ENCODE measurements around the gene ORM2. TPM values are rescaled to one million over a fixed set of nuclear protein-coding genes. Genes with fewer than 3 reads are reported as not detected.
"Not testable (repeated sequence)": the region's sequence is repeated elsewhere in the genome, so short reads cannot be mapped to it uniquely, and the experiment has no call there.

ORM2 gene
- total and polyA plus RNA-seq, 9 donors, result 0.52 to 2.6 (median 0.82) TPM; not detected in 6

DNA sequence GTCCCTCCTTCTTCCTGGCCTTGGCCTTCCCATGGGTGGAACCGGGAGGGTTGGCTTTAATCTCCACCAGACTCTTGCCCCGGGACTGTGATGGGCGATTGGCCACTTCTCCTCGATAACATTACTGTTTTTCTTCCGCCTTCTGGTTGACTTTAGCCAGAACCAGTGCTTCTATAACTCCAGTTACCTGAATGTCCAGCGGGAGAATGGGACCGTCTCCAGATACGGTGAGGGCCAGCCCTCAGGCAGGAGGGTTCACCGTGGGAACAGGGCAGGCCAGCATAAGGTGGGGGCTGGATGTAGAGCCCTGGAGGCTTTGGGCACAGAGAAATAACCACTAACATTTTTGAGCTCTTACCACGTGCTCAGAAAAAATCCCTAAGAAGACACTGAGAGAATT is 967 bp downstream of the ORM2 start:
- no peak overlapping the region for H3K27ac ChIP-seq
- no peak overlapping the region for H3K4me3 ChIP-seq
- no peak for DNase-seq
- H3K9me3 ChIP-seq, result no peaks in the 10 kb centered on the region
- TF ChIP-seq EP300 (IDR thresholded peaks at IDR 0.05) (no peak), POLR2A (IDR thresholded peaks at IDR 0.05) (no peak)
- TF ChIP-seq, protein P1, sequence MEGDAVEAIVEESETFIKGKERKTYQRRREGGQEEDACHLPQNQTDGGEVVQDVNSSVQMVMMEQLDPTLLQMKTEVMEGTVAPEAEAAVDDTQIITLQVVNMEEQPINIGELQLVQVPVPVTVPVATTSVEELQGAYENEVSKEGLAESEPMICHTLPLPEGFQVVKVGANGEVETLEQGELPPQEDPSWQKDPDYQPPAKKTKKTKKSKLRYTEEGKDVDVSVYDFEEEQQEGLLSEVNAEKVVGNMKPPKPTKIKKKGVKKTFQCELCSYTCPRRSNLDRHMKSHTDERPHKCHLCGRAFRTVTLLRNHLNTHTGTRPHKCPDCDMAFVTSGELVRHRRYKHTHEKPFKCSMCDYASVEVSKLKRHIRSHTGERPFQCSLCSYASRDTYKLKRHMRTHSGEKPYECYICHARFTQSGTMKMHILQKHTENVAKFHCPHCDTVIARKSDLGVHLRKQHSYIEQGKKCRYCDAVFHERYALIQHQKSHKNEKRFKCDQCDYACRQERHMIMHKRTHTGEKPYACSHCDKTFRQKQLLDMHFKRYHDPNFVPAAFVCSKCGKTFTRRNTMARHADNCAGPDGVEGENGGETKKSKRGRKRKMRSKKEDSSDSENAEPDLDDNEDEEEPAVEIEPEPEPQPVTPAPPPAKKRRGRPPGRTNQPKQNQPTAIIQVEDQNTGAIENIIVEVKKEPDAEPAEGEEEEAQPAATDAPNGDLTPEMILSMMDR (IDR thresholded peaks at IDR 0.05), result no peak
- H3K4me1 ChIP-seq (ENCODE audit: insufficient read depth), result peaks cover 2% of the 10 kb centered on the region
- H3K27me3 ChIP-seq, result no peaks in the 10 kb centered on the region
- WGBS, 3 donors, result 21 to 39% (median 28%) methylated on average over 10 of the region's 10 CpGs
- intact Hi-C loops (cut with DNase I), result no loop called here
- H3K36me3 ChIP-seq, result no peaks in the 10 kb centered on the region

DNA sequence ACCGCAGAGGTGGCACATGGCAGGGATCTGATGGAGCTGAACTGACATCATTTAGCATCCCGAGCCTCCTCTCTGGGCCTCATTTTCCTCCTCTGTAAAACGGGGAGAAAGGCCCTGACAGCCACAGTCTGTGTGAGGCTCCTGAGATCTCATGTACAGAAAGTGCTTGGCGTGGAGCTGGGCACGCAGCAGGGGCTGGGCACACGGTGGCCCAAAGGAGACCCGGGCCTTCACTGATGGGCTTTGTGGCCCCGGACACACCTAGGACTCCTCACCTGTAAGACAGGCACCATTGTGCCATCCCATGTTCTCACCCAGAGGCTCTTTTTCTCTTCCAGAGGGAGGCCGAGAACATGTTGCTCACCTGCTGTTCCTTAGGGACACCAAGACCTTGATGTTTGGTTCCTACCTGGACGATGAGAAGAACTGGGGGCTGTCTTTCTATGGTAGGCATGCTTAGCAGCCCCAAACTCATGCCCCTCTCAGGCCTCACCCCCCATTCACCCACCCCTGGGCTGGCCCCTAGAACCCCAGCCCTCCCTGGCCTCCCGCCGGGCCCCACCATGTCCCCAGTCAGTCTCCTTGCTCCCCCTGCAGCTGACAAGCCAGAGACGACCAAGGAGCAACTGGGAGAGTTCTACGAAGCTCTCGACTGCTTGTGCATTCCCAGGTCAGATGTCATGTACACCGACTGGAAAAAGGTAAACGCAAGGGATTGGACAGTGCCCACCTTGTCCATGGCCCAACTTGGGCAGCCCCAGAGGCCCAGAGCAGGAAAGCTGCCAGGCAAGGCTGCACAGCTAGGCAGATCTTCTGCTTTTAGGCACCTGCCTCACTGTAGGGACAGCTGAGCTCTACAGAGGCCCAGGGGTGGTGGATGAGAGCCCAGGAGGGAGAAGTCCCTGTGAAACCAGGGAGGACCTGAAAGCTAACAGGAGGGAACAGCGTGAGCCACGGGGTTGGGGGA is 1.8 kb downstream of the ORM2 start:
- H3K4me3 ChIP-seq; H3K27me3 ChIP-seq; intact Hi-C loops (cut with DNase I); H3K27ac ChIP-seq; H3K9me3 ChIP-seq; H3K36me3 ChIP-seq; H3K4me1 ChIP-seq (ENCODE audit: insufficient read depth); DNase-seq: not testable (repeated sequence)
- 58 to 60% (median 59%) methylated on average over 15 to 17 of the region's 19 CpGs for WGBS, 3 donors

DNA sequence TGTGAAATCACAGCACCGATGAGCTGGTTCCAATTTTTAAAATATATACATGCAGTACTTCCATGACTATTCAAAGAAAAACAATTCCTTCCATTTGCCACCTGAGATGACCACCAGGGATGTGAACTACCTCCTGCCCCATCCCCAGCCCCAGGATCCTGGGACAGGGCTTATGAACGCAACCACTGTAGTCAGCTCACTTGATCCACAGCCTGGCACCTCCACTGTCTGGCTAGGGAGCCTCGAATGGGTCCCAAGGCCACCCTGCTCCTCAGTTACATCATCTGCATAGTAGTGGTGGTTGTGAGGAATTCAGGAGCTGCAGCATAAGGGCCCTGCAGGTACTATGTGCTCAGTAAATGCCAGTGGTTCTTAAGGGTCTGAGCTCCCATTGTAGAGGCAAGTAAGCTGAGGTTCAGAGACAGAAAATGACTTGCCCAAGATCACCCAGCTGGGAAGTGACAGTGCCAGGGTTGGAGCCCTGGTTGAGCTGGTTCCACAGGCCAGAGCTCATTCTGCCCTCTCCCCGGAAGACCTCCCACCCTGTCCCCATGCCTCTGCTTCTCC is 2.9 kb downstream of the ORM2 start:
- H3K36me3 ChIP-seq; H3K9me3 ChIP-seq; H3K4me1 ChIP-seq (ENCODE audit: insufficient read depth); intact Hi-C loops (cut with DNase I); H3K27me3 ChIP-seq; DNase-seq; H3K27ac ChIP-seq; H3K4me3 ChIP-seq: not testable (repeated sequence)
- WGBS, 3 donors, result 47 to 62% (median 48%) methylated on average over 3 to 4 of the region's 4 CpGs

DNA sequence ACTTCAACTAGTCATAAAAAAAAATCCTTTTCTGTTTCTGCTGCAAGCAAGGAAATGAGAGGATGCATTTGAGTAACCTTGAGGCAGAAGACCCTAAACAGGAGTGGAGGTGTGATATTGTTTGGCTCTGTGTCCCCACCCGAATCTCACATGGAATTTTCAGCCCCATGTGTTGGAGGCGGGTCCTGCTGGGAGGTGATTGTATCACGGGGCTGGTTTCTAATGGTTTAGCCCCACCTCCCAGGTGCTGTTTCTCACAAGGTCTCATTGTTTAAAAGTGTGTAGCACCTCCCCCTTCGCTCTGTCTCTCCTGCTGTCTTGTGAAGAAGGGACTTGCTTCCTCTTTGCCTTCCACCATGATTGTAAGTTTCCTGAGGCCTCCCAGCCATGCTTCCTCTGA is 4.0 kb downstream of the ORM2 start:
- DNase-seq; H3K27me3 ChIP-seq; H3K4me1 ChIP-seq (ENCODE audit: insufficient read depth); intact Hi-C loops (cut with DNase I); H3K9me3 ChIP-seq; H3K36me3 ChIP-seq; H3K4me3 ChIP-seq; H3K27ac ChIP-seq: not testable (repeated sequence)
- 61 to 77% (median 64%) methylated on average over 3 of the region's 4 CpGs for WGBS, 3 donors

DNA sequence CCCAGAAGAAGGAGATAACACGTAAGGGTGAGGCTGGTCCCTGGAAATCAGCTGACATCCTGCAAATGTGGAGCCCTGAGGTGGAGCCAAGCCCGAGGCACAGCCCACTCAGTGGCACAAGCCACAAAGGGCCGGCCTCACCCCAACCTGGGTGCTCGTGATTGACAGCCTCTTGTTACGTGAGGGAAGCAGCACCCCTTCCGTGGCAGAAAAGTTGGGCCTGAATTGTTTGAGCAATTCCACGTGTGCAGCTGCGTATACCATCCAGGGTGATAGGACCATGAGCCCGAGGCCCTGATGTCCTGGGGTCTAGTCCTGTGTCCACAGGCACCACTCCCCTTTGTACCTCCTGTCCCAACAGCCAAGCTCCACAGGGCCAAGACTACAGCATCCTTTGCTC is 4.8 kb downstream of the ORM2 start:
- intact Hi-C loops (cut with DNase I), result no loop called here
- no peak overlapping the region for H3K4me3 ChIP-seq
- no peak overlapping the region for H3K27ac ChIP-seq
- no peaks in the 10 kb centered on the region for H3K27me3 ChIP-seq
- H3K36me3 ChIP-seq, result no peaks in the 10 kb centered on the region
- 82 to 87% (median 85%) methylated on average over 8 to 9 of the region's 9 CpGs for WGBS, 3 donors
- no peak for DNase-seq
- TF ChIP-seq, protein P1 (IDR thresholded peaks at IDR 0.05), result no peak
- TF ChIP-seq POLR2A (IDR thresholded peaks at IDR 0.05) (no peak), EP300 (IDR thresholded peaks at IDR 0.05) (no peak)
- no peaks in the 10 kb centered on the region for H3K9me3 ChIP-seq
- no peaks in the 10 kb centered on the region for H3K4me1 ChIP-seq (ENCODE audit: insufficient read depth)

DNA sequence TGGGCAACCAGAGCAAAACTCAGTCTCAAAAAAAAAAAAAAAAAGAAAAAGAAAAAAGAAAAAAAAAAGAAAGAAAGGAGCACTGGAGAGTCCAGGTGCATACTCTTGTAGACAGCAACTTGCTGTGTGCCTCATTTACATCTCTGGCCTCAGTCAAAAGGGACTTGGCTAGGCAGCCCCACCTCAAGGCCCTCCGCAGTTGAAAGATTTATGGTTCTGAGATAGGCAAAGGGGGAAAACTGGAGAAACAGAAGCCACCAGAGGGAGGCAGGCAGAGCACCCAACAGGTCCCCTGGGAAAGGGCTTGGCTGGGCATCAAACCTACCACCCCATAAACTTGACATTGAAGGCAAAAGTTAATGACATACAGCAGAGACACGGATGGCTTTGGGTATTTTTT is 6.1 kb downstream of the ORM2 start:
- TF ChIP-seq EP300 (IDR thresholded peaks at IDR 0.05) (no peak), POLR2A (IDR thresholded peaks at IDR 0.05) (no peak)
- TF ChIP-seq, protein P1 (IDR thresholded peaks at IDR 0.05), result no peak
- intact Hi-C loops (cut with DNase I), result loop anchor here in 1 of 4 donors (5.0 kb wide), 1 partner anchor 52 kb away; the partner anchor contains the start of gene AKNA
- Histone ChIP-seq H3K27ac (no peak overlapping the region), H3K4me1 (ENCODE audit: insufficient read depth) (no peaks in the 10 kb centered on the region), H3K36me3 (no peaks in the 10 kb centered on the region), H3K4me3 (no peak overlapping the region), H3K9me3 (no peaks in the 10 kb centered on the region), H3K27me3 (no peaks in the 10 kb centered on the region)
- no peak for DNase-seq
- WGBS, 3 donors, result 51 to 63% (median 54%) methylated on average over 2 of the region's 2 CpGs
